Stimulated activated CD8-positive, alpha-beta memory T cell treated with anti-CD3 and anti-CD28 coated beads, Interleukin-12 subunit alpha, Interleukin-12 subunit beta, amount 100 ng/mL, for 24 hours (primary cell): ENCODE results near the gene FAM110D.

Experiments
- DNase-seq: peaks from one replicate; pipeline ENCODE4 v3.0.0-alpha.2; 2020; ENCODE audit errors: extremely low read depth

FAM110D gene

DNA sequence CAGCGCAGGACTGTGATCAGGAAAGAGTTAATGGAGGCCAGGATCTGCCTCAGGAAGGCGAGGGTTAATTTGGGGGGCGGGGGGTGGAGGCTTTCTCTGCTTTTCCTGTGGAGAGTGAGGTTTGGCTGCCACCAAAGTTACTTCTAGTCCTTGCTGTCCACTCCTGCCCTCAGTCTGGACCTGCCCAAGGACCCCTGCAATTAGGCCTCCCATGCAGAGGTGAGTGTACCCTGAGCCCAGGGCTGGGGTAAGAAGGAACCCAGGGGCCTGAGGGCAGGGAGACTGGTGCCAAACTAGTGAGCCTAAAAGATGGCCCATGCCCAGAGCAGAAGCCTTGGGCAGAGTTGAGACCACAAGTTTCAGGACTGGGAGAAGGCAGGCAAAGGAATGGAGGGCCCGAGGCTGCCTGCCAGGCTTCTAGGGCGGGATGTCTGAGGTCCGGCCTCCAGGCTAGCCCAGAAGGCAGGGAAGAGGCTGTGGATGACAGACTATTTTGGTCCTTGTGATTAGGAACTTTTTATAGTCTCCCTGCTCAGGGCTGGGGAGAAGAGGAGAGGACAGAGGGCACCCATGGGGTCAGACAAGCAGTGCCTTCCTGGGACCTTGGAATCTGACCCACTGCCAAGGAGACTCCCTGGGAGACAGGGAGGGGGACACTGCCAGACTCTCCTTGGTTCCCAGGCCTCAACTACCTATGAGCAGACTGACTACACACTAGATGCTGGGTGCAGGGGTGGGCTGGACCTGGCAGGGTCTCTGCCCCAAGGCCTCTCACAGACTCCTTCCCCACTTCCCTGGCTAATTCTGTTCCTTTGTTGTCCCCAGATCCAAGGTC, at the start of gene FAM110D:
Gene FAM110D, plus strand, starts transcription at position 172 of the 835 bp plus-strand sequence. CDS start 2,213 bp downstream, outside the sequence.
- no peak for DNase-seq

DNA sequence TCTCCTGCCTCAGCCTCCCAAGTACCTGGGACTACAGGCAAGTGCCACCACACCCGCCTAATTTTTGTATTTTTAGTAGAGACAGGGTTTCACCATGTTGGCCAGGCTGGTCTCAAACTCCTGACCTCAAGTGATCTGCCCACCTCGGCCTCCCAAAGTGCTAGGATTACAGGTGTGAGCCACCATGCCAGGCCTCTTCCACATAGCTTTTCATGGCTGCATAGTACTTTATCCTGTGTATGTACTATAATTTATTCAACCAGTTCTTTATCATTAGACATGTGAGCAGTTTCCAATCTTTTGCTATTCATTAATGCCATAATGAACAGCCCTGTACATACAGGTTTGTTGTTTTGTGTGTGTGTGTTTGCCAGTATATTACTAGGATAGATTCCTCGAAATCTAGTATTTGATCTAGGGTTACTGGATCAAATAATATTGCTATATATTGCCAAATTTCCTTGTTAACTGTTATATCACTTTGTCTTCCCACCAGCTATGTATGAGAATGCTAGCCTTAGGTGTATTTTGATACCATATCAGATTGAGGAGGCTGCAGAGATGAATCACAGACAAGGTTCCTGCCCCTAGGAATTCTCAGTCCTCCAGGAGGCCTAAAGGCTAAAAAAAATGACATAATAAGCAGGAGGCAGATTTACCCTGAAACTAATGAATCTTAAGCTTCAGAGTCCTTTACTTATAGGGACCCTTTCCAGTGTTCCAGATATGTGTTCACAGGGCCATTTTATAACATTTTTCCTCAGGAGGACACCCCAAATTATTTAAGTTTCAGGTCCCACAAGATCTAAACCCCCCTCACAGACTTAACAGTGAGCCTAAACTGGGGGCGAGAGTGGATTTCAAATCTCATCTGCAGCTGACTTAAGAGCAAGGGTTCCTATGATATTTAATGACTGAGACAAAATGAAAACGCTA, 49.4 kb upstream of the FAM110D start:
- DNase-seq: no peak

DNA sequence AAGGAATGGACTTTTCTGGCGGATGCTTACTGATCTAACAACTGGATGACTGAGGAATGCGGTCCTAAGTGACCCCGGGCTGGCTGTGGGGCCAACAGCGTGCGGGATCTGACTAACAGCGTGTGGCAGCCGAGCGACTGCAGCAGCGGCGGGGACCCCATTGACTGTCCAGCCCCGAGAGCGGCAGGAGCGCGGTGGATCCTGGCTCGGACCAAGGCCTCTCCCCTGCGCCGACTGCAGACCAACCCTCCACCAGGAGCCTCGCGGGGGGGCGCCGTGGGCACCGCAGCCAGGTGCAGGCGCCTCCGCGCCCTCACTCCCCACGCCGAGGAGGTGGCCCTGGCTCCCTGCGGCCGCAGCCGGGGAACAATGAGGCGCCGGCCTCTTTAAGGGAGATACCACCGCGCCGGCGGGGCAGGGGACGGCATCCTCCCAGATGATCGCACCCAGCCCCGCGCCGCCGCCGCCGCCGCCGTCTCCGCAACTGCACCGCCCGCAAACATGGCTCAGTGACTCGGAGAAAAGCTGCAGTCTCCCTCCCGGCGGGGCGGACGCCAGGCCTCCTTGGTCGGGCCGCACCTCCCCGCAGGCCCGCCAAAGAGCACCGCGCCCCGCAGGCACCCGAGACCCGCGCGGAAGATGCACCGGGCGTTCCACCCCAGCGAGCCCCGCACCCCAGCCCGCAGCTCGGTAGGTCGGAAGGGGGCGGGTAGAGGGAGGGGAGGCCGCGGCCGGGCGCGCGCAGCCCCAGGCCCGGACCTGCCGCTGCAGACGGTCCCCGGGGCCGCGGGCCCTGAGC, 47.9 kb upstream of the FAM110D start:
- DNase-seq: peak; percentile 38

DNA sequence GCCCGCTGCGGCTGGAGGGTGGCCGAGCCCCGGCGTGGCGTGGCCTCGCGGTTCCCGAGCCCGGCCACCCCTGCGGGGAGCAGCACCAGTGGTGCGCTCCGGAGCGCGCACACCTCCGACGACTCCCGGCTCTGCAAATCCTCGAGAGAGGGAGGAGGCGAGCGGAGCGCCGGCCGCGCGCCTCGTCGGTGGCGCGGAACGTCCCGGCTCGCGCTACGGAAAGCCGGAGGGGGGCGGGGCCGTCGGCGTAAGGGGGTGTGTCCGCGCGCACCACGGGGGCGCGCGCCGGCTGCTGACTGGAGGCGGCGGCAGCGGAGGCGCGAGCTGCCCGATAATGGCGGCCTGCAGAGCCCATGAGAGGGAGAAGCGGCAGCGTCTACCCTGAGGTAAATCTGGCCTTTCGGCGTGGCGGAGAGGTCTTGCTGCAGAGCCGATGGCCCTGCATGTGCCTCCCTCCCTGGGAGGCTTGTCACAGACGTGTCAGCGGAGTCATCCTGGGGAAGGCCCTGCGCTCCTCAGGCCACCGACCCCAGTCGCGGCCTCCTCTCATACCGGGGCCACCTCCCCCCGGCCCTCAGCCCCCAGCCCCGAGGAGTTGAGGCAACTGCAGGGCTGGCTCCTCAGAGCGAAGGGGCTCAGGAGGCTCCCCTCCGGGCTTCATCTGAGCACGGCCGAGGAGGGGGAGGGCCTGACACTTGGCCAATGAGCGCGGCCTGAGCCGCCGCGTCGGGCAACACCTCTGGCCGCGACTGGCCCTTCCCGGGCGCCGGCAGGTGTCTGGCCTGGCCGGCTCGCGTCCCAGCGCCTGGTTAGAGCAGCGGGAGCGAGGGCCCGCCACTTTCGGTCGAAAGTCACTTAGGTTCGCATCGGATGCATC, 47.1 kb upstream of the FAM110D start, which contains the start of gene PDIK1L:
Gene PDIK1L, plus strand, starts transcription at position 295 of the 877 bp plus-strand sequence. CDS start 2,485 bp downstream, outside the sequence.
- DNase-seq: peak; percentile 80

DNA sequence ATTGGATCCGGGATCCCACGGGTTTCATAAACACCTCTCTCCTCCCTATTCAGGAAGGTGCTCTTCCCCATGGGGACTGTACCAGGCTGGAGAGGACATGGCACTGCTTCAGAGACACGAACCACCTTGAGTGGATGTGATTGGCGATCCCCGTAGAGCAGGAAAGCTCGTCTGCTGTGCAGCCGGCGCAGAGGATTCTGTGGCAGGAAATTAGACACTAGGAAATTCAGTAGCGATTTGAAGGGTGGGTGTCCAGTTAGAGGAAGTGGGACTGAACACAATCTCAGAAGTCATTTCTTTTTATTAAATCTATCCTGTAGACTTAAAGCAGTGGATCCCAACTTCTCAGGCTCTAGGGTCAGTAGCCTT, 46.5 kb upstream of the FAM110D start:
- no peak for DNase-seq

DNA sequence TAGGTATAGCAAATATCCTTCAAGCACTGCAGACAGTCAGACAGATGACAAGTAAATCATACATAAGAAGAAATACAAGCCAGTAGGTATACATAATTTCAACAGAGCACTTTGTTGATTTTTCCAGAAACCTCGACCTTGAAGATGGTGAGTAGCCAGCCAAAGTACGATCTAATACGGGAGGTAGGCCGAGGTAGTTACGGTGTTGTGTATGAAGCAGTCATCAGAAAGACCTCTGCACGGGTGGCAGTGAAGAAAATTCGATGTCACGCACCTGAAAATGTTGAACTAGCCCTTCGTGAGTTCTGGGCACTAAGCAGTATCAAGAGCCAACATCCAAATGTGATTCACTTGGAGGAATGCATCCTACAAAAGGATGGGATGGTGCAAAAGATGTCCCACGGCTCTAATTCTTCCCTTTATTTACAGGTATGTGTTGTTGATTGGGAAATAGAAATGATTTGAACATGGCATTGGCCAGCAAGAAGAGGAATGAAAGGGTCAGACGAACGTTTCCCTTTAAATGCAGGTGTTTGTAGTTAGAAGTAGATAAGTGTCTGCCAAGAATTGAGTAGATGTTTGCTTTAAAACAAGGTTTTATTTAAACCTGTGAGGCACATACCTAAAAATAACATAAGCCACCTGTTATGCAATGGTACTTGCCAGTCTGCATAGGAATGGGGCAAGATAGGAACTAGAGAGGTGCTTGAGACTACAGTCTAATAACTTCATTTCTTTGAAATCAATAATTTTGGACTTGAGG, 44.5 kb upstream of the FAM110D start:
- no peak for DNase-seq

DNA sequence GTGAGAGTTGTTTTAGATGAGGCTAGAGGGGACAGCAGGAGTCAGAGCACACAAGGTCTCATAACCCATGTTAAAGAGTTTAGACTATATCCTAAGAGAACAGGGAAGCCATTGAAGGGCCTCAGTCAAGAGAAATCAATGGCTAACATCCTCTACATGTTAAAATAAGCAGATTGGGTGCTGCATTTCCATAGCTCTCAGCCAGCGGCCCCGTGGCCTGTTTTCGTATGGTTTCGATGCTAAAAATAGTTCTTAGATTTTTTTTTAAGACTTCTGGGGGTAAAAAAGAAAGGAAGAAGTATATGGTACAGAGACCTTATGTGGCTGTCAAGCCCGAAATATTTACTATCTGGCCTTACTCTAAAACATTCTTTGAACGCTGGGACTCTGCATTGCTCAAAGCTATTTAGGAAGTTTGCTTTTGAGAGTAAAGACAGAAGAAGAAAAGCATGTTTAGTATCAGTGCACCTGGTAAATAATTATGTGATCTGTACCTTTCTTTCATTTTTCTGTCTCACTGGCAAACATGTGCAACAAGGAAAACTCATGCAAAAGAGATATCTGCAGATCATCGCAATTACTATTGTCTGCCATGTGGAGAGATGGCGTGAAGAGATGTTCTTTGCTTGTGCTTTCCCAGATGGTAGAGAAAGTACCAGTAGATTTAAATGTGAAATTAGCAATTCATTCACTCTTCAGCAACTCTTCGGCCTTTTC, 38.8 kb upstream of the FAM110D start:
- DNase-seq: no peak

DNA sequence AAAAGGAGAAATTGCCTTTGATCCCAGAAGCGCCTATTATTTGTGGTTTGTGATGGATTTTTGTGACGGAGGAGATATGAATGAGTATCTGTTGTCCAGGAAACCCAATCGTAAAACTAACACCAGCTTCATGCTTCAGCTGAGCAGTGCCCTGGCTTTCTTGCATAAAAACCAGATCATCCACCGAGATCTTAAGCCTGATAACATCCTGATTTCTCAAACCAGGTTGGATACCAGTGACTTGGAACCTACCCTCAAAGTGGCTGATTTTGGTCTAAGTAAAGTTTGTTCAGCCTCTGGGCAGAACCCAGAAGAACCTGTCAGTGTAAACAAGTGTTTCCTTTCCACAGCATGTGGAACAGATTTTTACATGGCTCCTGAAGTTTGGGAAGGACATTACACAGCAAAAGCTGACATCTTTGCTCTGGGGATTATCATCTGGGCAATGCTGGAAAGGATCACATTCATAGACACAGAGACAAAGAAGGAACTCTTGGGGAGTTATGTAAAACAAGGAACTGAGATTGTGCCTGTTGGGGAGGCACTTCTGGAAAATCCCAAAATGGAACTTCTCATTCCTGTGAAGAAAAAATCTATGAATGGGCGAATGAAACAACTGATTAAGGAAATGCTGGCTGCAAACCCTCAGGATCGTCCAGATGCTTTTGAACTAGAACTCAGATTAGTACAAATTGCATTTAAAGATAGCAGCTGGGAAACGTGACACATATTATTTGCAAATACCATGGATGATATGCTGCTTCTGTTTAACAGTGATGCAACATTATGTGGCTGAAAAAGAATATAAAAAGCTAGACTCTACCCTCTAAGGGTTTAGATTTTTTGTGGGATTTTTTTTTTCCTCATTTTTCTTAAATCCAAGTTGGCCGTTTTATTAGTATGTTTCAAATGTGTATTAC, 36.8 kb upstream of the FAM110D start:
- no peak for DNase-seq

DNA sequence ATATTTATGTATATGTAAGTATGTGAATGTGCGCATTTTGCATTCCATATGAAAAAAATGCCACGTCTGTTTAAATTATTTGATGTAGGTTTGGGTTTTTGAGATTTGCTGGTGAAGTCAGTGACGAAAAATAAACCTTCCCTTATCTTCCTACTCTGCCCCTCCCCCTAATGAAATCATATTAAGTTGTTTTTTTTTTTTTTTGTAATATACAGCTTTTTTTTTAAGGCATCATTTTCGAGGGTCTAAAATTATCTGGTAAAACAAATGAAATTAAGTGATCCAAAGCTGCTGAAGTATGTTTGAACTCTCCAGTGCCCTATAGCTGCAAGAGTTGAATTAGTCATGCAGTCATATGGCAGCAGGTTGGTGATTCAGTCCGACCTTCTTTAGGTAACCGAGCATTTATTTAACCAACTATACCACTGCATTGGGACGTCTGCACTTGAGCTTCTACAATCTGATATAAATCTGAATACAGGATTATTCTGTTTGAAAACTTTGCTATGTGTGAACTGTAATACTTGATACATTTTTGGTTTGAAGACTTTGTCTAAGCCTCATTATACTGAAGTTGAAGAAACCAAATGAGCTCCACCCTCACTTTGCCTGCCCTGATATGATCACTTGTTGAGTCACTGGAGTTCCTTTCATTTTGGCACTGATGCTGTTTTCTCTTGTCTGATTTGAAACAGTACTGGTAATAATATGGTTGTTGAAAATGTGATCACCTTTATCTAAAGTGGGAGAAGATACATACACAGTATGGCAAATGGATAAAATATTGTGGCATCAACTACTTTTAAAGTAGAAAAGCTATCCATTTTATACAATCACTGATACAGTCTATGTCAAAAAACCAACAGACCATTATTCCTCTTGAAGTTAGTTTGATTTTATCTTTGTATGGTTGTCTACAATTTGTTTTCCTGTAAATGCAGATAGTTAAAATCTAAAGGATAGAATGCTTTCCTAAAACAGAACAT, 35.6 kb upstream of the FAM110D start:
- DNase-seq: no peak

DNA sequence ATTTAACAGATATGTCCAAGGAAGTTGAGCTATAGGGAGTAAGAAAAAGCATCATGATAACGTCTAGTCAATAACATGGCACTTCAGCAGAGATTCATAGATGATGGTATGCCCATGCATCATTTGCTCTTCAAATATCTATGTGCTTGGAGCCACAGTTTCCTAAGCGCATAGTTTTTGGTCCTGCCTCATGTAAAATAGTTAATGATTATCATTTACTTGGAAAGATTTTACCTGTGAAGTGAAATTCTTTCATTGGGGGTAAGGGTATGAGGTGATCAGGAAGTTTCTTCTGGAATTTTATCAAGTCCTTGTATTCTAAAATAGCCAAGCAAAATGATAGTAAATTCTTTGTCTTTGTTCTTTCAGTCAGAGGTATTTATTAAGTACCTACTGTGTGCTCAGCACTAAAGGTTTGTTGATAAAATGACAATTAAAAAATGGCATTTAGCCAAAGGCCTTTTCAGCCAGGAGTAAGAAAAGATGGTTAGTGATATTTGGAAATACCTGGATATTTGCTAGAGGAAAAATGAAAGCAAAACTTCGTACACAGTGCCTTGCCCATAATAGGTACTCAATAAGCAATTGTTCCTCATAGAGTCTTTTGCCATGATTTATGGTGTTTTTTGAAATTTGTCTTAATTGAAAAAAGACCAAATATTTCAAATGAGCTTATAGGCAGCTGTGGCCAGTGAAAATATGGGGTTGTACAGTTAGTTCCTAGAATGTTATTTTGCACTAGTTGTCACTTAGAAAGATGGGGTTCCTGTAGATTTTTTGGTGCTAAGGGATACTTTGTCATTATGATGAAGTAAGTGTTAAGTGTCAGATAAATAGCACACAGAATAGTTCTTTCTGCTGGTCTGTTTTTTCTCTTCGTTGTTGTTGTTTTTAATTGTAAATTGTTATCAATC, 34.2 kb upstream of the FAM110D start:
- no peak for DNase-seq

DNA sequence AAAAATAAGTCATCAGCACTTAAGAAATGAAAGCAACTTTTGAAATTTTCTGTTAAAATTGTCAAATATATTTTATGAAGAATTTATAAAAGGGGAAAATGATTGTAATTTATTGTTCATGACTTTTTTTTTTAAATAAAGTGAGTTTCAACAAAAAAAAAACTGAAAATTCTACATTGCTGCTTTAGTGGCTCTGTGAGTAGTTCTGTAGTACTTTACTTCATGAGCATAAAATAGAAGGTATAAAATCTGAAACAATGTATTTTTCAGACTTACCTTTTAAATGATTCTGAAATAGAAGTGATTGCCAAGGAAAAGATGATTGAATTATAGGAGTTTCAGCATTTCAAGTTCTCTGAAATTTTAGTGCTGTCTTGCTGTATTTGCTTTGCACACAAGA, 33.5 kb upstream of the FAM110D start:
- no peak for DNase-seq

DNA sequence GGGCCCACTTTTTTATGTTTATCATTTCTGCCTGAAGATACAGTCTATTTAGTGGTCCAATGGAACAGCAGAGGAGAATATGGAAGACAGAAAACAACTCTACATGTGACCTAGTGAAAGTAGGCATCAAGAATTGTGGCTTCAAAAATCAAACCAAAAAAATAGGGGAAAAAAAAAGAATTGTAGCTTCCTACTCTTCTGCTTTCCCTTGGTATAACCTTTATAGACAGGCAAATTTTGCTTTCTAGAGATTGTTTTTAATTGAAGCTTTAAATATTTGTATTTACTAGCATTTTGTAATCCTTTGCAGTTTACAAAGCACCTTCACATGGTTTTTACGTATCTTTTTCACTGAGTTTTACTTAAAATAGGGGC, 32.9 kb upstream of the FAM110D start:
- no peak for DNase-seq

DNA sequence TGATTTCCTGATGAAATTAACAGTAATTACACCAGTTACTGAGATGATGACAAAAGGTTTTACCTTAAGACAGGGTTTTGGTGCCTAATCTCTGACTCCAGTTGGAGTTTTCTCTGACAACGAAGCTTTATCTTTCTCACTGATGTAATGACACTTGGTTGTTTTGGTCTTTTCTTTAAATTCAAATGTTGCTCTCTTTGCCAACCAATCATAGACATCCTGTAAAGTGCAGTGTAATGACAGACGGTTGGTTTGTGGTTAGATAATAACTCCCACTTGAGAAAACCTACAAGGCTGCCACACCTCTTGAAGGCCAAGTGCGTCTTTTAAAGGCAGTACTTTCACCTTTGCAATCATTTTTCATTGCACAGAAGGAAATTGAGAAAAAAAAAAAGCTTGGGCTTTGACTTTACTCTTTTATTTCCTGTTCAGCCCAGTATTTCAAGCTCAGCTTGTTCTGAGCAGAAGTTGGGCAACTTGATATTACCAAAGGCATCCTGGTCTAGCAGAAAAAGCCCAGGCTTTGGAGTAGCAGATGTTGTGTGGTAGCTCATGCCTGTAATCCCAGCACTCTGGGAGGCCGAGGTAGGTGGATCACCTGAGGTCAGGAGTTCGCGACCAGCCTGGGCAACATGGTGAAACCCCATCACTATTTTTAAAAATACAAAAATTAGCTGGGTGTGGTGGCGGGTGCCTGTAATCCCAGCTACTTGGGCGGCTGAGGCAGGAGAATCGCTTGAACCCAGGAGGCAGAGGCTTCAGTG, 32.4 kb upstream of the FAM110D start:
- no peak for DNase-seq

DNA sequence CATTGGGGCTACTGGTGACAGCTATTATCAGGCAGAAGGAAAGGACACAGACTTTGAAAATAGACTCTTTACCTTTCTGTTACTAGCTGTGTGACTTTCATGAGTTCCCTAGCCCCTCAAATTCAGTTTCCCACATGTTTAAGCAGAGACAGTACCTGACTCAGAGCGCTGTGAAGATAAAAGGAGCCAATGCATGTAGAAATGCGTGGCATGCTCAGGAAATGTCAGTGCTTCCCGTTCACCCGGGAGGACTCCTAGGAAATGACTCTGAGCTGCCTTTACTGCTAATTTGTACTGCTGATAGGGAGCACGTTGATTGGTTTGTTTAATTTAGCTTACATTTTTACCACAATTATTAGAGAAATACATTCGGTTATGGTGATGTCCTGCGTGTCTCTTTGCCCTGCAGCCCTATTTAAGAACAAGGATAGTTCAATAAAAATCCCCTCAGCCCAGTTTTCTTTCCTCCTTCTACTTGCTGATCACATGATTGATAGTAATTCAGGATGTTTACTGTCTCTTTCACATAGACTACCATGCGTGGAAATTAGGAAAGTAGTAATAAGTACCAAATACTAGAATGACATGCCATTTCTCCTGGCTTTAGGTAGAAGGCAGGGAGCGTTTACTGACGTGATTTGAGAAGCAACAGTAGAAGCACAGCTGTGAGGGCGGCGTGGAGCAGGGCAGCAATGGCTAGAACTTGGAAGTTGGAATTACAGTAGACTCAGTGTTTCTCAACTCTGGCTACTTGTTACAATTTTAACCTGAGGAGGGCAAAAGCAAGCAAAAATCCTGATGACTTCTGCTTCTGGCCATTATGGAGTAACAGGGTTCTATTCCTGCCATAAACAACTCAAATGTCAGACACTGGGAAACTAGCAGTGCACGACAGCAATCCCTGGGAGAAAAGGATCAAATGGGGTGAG, 31.4 kb upstream of the FAM110D start:
- no peak for DNase-seq
